Measurements from ENCODE around the gene LUC7L. TPM values are rescaled to one million over a fixed set of nuclear protein-coding genes. Genes with fewer than 3 reads are reported as not detected.
"Not testable (repeated sequence)": the region's sequence is repeated elsewhere in the genome, so short reads cannot be mapped to it uniquely, and the experiment has no call there.

The LUC7L gene
- total RNA-seq, 1 experiment from 2014 or later: 79.3 TPM

DNA sequence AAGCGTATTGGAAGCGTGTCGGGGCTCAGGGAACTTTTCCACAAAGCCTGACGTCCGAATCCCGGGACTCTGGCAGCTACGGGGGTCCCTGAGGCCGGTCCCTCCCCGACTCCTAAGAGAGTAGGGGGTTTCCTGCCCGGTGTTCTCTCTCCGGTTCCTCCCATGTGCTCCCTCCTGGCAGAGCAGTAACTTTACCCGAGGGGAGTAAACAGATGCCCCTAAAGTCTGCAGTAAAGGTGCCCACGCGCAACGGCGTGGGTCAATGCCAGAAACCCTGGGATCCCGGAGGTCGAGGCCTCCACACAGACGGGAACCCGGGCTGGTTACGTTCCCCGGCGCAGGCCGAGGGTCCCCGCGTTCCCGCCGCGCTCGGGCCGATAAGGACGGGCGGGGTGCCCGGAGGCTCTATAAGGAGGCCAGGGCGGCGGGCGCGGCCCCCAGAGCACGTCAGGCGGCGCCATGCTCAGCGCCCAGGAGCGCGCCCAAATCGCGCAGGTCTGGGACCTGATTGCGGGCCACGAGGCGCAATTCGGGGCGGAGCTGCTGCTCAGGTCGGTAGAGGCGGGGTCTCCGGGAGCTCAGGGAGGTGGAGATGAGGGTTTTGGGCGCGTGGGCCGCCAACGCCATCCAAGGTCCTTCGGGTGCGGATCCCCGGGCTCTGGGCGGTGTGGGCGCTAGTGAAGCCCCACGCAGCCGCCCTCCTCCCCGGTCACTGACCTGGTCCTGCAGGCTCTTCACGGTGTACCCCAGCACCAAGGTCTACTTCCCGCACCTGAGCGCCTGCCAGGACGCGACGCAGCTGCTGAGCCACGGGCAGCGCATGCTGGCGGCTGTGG lies 63.5 kb downstream of the LUC7L start, which contains the start of gene HBM:
Gene HBM (plus strand): TSS at position 440 of the 836 bp plus-strand sequence. CDS start 20 bp downstream, at position 460.
- DNase-seq: no peak
- Mint-ChIP-seq H3K4me3 (ENCODE audit: low read depth, unreplicated experiment) (no peak within 1 kb of the TSS), H3K36me3 (ENCODE audit: insufficient read depth, unreplicated experiment) (peaks cover 11% of the 10 kb centered on the region), H3K9me3 (ENCODE audit: low read depth, unreplicated experiment) (no peaks in the 10 kb centered on the region), H3K27ac (ENCODE audit: unreplicated experiment) (no peak within 1 kb of the TSS), H3K27me3 (ENCODE audit: unreplicated experiment) (peaks cover 73% of the 10 kb centered on the region), H3K4me1 (ENCODE audit: low read depth, unreplicated experiment) (peaks cover 20% of the 10 kb centered on the region)
- CTCF ChIA-PET: no interaction called here
- no TSS peak for BruUV-seq (replicated peaks)
- TF ChIP-seq, protein P1, sequence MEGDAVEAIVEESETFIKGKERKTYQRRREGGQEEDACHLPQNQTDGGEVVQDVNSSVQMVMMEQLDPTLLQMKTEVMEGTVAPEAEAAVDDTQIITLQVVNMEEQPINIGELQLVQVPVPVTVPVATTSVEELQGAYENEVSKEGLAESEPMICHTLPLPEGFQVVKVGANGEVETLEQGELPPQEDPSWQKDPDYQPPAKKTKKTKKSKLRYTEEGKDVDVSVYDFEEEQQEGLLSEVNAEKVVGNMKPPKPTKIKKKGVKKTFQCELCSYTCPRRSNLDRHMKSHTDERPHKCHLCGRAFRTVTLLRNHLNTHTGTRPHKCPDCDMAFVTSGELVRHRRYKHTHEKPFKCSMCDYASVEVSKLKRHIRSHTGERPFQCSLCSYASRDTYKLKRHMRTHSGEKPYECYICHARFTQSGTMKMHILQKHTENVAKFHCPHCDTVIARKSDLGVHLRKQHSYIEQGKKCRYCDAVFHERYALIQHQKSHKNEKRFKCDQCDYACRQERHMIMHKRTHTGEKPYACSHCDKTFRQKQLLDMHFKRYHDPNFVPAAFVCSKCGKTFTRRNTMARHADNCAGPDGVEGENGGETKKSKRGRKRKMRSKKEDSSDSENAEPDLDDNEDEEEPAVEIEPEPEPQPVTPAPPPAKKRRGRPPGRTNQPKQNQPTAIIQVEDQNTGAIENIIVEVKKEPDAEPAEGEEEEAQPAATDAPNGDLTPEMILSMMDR (IDR thresholded peaks at IDR 0.05; ENCODE audit: unreplicated experiment): no peak
- intact Hi-C loops (cut with micrococcal nuclease; ENCODE audit: unreplicated experiment): no loop called here

DNA sequence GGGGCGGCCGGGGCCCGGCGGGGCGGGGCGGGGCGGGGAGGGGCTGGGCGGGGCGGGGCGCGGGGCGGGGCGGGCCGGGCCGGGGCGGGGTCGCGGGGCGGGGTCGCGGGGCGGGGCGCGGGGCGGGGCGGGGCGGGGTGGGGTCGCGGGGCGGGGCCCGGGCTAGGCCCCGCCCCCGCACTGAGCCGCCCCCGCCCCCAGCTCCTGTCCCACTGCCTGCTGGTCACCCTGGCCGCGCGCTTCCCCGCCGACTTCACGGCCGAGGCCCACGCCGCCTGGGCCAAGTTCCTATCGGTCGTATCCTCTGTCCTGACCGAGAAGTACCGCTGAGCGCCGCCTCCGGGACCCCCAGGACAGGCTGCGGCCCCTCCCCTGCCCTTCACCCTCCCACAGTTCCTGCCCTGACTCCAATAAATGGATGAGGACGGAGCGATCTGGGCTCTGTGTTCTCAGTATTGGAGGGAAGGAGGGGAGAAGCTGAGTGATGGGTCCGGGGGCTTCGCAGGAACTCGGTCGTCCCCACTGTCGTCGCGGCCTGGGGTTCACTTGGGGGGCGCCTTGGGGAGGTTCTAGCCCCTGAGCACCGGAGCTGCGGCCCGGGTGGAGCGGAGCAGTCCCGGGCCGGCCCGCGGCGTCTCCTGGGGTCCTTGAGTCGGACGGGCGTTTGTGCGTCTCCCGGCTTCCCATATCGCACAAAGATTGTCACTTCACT lies 64.3 kb downstream of the LUC7L start:
- Mint-ChIP-seq H3K4me1 (ENCODE audit: low read depth, unreplicated experiment) (peaks cover 13% of the 10 kb centered on the region), H3K27ac (ENCODE audit: unreplicated experiment) (no peak overlapping the region), H3K9me3 (ENCODE audit: low read depth, unreplicated experiment) (no peaks in the 10 kb centered on the region), H3K4me3 (ENCODE audit: low read depth, unreplicated experiment) (no peak overlapping the region), H3K36me3 (ENCODE audit: insufficient read depth, unreplicated experiment) (peaks cover 11% of the 10 kb centered on the region), H3K27me3 (ENCODE audit: unreplicated experiment) (peaks cover 70% of the 10 kb centered on the region)
- TF ChIP-seq, protein P1 (IDR thresholded peaks at IDR 0.05; ENCODE audit: unreplicated experiment): no peak
- BruUV-seq (replicated peaks): no TSS peak
- CTCF ChIA-PET: no interaction called here
- intact Hi-C loops (cut with micrococcal nuclease; ENCODE audit: unreplicated experiment): no loop called here
- no peak for DNase-seq

DNA sequence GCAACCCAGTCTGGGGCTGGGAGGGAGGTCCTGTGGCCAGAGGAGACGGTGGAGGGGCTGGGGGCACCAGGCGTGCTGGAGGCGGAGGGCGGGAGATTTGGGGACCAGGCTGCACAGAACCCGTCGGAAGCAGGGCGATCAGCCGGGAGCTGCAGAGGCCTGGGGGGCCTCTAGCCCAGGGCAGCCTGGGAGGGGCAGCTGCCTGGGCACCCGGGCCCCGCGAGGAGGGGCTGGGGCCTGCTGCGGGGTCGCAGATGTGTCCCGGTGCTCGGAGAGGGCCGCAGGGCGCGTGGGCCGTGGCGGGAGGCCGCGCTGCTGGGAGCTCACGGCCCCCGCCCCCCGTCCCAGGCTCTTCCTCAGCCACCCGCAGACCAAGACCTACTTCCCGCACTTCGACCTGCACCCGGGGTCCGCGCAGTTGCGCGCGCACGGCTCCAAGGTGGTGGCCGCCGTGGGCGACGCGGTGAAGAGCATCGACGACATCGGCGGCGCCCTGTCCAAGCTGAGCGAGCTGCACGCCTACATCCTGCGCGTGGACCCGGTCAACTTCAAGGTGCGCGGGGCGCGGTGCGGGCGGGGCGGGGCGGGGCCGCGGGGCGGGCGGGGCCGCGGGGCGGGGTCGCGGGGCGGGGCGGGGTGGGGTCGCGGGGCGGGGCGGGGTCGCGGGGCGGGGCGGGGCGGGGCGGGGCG lies 65.0 kb downstream of the LUC7L start:
- intact Hi-C loops (cut with micrococcal nuclease; ENCODE audit: unreplicated experiment); DNase-seq; BruUV-seq (replicated peaks); CTCF ChIA-PET; H3K27ac Mint-ChIP-seq (ENCODE audit: unreplicated experiment); H3K9me3 Mint-ChIP-seq (ENCODE audit: low read depth, unreplicated experiment); H3K4me3 Mint-ChIP-seq (ENCODE audit: low read depth, unreplicated experiment): not testable (repeated sequence)
- peaks cover 11% of the 10 kb centered on the region for H3K36me3 Mint-ChIP-seq (ENCODE audit: insufficient read depth, unreplicated experiment)
- peaks cover 70% of the 10 kb centered on the region for H3K27me3 Mint-ChIP-seq (ENCODE audit: unreplicated experiment)
- H3K4me1 Mint-ChIP-seq (ENCODE audit: low read depth, unreplicated experiment): peaks cover 11% of the 10 kb centered on the region

DNA sequence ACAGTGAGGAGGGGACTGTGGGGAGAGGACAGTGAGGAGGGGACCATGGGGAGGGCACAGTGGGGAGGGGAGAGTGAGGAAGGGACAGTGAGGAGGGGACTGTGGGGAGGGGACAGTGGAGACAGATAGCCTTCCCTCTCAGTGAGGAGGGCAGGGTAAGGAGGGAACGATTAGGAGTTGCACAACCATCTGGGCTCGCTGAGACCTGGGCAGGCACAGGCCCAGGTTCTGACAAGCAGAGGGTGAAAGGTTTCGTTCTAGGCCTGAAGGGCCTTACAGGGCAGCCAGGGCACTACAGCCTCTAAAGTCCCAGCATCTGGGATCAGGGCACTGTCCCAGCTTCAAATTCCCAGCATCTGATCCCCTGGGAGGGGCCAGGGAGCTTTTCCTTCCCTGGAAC lies 65.6 kb downstream of the LUC7L start:
- DNase-seq; H3K36me3 Mint-ChIP-seq (ENCODE audit: insufficient read depth, unreplicated experiment); H3K27ac Mint-ChIP-seq (ENCODE audit: unreplicated experiment); H3K4me1 Mint-ChIP-seq (ENCODE audit: low read depth, unreplicated experiment); CTCF ChIA-PET; H3K9me3 Mint-ChIP-seq (ENCODE audit: low read depth, unreplicated experiment); BruUV-seq (replicated peaks); intact Hi-C loops (cut with micrococcal nuclease; ENCODE audit: unreplicated experiment); H3K4me3 Mint-ChIP-seq (ENCODE audit: low read depth, unreplicated experiment): not testable (repeated sequence)
- peaks cover 70% of the 10 kb centered on the region for H3K27me3 Mint-ChIP-seq (ENCODE audit: unreplicated experiment)

DNA sequence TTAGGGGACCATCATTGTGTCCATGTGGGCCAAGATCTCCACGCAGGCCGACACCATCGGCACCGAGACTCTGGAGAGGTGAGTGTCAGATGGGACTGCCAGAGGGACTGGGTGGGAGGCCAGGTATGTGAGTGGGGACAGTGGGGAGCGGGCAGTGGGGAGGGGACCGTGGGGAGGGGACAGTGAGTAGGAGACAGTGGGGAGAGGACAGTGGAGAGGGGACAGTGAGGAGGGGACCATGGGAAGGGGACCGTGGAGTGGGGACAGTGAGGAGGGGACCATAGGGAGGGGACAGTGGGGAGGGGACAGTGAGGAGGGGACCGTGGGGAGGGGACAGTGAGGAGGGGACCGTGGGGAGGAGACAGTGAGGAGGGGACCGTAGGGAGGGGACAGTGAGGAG lies 66.1 kb downstream of the LUC7L start:
- H3K27ac Mint-ChIP-seq (ENCODE audit: unreplicated experiment); DNase-seq; intact Hi-C loops (cut with micrococcal nuclease; ENCODE audit: unreplicated experiment); CTCF ChIA-PET; H3K4me3 Mint-ChIP-seq (ENCODE audit: low read depth, unreplicated experiment); H3K36me3 Mint-ChIP-seq (ENCODE audit: insufficient read depth, unreplicated experiment); BruUV-seq (replicated peaks); H3K9me3 Mint-ChIP-seq (ENCODE audit: low read depth, unreplicated experiment); H3K4me1 Mint-ChIP-seq (ENCODE audit: low read depth, unreplicated experiment): not testable (repeated sequence)
- peaks cover 70% of the 10 kb centered on the region for H3K27me3 Mint-ChIP-seq (ENCODE audit: unreplicated experiment)

Measured in Calu3 (cell line).